ENCODE data around the gene P3H4.

GRCh38 chr17:41836550-41837196, 24.9 kb upstream of the P3H4 start:
- TF ChIP-seq PATZ1 (CRISPR knock-in tag; IDR thresholded peaks at IDR 0.05; ENCODE audit: borderline replicate concordance) (no peak), RARB (CRISPR knock-in tag; IDR thresholded peaks at IDR 0.05) (no peak), ARNTL (CRISPR knock-in tag; IDR thresholded peaks at IDR 0.05; ENCODE audit: borderline replicate concordance, low read depth) (no peak), OSR1 (CRISPR knock-in tag; IDR thresholded peaks at IDR 0.05) (no peak), ZC3H10 (CRISPR knock-in tag; IDR thresholded peaks at IDR 0.05) (no peak), TSHZ2 (CRISPR knock-in tag; IDR thresholded peaks at IDR 0.05) (no peak), CREB5 (CRISPR knock-in tag; IDR thresholded peaks at IDR 0.05; ENCODE audit: low read depth) (no peak), ZFP30 (CRISPR knock-in tag; IDR thresholded peaks at IDR 0.05) (no peak), PPARA (CRISPR knock-in tag; IDR thresholded peaks at IDR 0.05; ENCODE audit: borderline replicate concordance) (no peak), TOX (CRISPR knock-in tag; IDR thresholded peaks at IDR 0.05; ENCODE audit: borderline replicate concordance) (no peak)

Measured in SK-N-SH treated with all-trans-retinoic acid at 6 μM for 48 hours (cell line).